ENCODE results near the gene SMC4.

SMC4 gene

DNA sequence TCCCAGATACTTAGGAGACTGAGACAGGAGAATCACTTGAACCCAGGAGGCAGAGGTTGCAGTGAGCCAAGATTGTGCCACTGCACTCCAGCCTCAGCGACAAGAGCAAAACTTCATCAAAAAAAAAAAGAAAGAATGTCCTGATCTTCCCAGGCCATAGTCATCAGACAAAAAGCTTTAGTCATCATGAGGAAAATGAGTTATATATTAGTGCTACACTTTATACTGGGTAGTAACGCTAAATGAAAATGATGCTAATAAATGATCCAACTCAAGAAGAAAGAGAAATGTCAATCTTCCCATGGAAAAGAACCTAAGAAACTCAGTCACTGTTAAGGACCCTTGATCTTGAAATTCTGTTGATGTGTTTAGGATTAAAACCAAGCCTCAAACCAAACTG is 76.4 kb downstream of the SMC4 start:
- DNase-seq (ENCODE audit: low read depth in 2 of 2): no peak

DNA sequence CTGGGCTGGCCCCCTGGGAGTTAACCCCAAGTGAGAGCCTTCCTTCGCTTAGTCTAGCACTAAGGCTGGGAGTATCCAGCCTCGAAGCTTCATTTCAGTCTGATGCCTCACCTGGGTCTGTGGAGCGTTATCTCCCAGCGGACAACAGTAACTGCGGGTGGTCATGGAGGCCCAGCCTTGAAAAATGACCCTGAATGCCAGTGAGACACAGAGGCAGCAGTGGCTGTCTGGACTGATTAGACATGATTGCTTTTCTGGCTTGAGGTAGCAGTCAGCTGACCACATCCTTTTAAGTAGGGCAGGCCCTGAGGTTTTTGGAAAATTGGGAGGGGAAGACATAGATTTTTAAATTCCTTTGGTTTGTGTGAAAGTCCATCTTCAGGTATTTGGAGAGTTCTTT is 78.3 kb downstream of the SMC4 start:
- no peak for DNase-seq (ENCODE audit: low read depth in 2 of 2)

GRCh38 chr3:160478338-160478737 is 78.9 kb downstream of the SMC4 start:
- no peak for DNase-seq (ENCODE audit: low read depth in 2 of 2)

- no peak for DNase-seq (ENCODE audit: low read depth in 2 of 2)
Observed at GRCh38 chr3:160479376-160479775, 79.9 kb downstream of the SMC4 start.

GRCh38 chr3:160480931-160481330 is 81.5 kb downstream of the SMC4 start:
- DNase-seq (ENCODE audit: low read depth in 2 of 2): no peak

GRCh38 chr3:160481856-160482255 is 82.4 kb downstream of the SMC4 start:
- no peak for DNase-seq (ENCODE audit: low read depth in 2 of 2)

- DNase-seq (ENCODE audit: low read depth in 2 of 2): no peak
Observed at GRCh38 chr3:160482796-160483195, 83.3 kb downstream of the SMC4 start.
